ENCODE results near the gene MAPK12. TPM values are rescaled to one million over a fixed set of nuclear protein-coding genes. Genes with fewer than 3 reads are reported as not detected.
A peak's percentile ranks its signal among the peaks of the same experiment; 100 is the strongest.

The MAPK12 gene
- total RNA-seq, 1 donor from 2014 or later: 88.5 TPM

- no peak for TF ChIP-seq CTCF (IDR thresholded peaks at IDR 0.05; ENCODE audit: partially characterized antibody, unreplicated experiment)
- H3K27ac Mint-ChIP-seq (ENCODE audit: unreplicated experiment): no peak overlapping the region
These were observed 35.2 kb downstream of the MAPK12 start for GRCh38 chr22:50226063-50226874.

GRCh38 chr22:50225200-50225969 is 36.1 kb downstream of the MAPK12 start:
- H3K27me3 Mint-ChIP-seq (ENCODE audit: unreplicated experiment): peaks cover 11% of the 10 kb centered on the region
- no peak for TF ChIP-seq CTCF (IDR thresholded peaks at IDR 0.05; ENCODE audit: partially characterized antibody, unreplicated experiment)

More at GRCh38 chr22:50226063-50226874, 35.2 kb downstream of the MAPK12 start:
- H3K36me3 Mint-ChIP-seq (ENCODE audit: unreplicated experiment): no peaks in the 10 kb centered on the region
- H3K4me3 Mint-ChIP-seq (ENCODE audit: unreplicated experiment): no peak overlapping the region
- DNase-seq: peak; percentile 11
- peaks cover 1% of the 10 kb centered on the region for H3K4me1 Mint-ChIP-seq (ENCODE audit: low read depth, unreplicated experiment)
- peaks cover 9% of the 10 kb centered on the region for H3K27me3 Mint-ChIP-seq (ENCODE audit: unreplicated experiment)
- peaks cover 13% of the 10 kb centered on the region for H3K9me3 Mint-ChIP-seq (ENCODE audit: unreplicated experiment)

GRCh38 chr22:50224071-50224470 is 37.4 kb downstream of the MAPK12 start:
- H3K4me1 Mint-ChIP-seq (ENCODE audit: low read depth, unreplicated experiment): peaks cover 1% of the 10 kb centered on the region
- H3K9me3 Mint-ChIP-seq (ENCODE audit: unreplicated experiment): peaks cover 15% of the 10 kb centered on the region
- no peak for TF ChIP-seq CTCF (IDR thresholded peaks at IDR 0.05; ENCODE audit: partially characterized antibody, unreplicated experiment)
- no peak overlapping the region for H3K4me3 Mint-ChIP-seq (ENCODE audit: unreplicated experiment)
- no peaks in the 10 kb centered on the region for H3K36me3 Mint-ChIP-seq (ENCODE audit: unreplicated experiment)
- DNase-seq: peak; percentile 28
- no peak overlapping the region for H3K27ac Mint-ChIP-seq (ENCODE audit: unreplicated experiment)
- H3K27me3 Mint-ChIP-seq (ENCODE audit: unreplicated experiment): peaks cover 11% of the 10 kb centered on the region

More at GRCh38 chr22:50225200-50225969, 36.1 kb downstream of the MAPK12 start:
- peak; percentile 30 for DNase-seq
- peaks cover 15% of the 10 kb centered on the region for H3K9me3 Mint-ChIP-seq (ENCODE audit: unreplicated experiment)
- H3K27ac Mint-ChIP-seq (ENCODE audit: unreplicated experiment): no peak overlapping the region
- H3K36me3 Mint-ChIP-seq (ENCODE audit: unreplicated experiment): no peaks in the 10 kb centered on the region
- peaks cover 1% of the 10 kb centered on the region for H3K4me1 Mint-ChIP-seq (ENCODE audit: low read depth, unreplicated experiment)
- no peak overlapping the region for H3K4me3 Mint-ChIP-seq (ENCODE audit: unreplicated experiment)

- no peak overlapping the region for H3K4me3 Mint-ChIP-seq (ENCODE audit: unreplicated experiment)
- H3K9me3 Mint-ChIP-seq (ENCODE audit: unreplicated experiment): peaks cover 15% of the 10 kb centered on the region
- no peak overlapping the region for H3K27ac Mint-ChIP-seq (ENCODE audit: unreplicated experiment)
- H3K36me3 Mint-ChIP-seq (ENCODE audit: unreplicated experiment): no peaks in the 10 kb centered on the region
- H3K4me1 Mint-ChIP-seq (ENCODE audit: low read depth, unreplicated experiment): no peaks in the 10 kb centered on the region
- peaks cover 11% of the 10 kb centered on the region for H3K27me3 Mint-ChIP-seq (ENCODE audit: unreplicated experiment)
- TF ChIP-seq CTCF (IDR thresholded peaks at IDR 0.05; ENCODE audit: partially characterized antibody, unreplicated experiment): no peak
- no peak for DNase-seq
These were observed 39.0 kb downstream of the MAPK12 start for GRCh38 chr22:50222508-50222907.

Data from glutamatergic neuron (in vitro differentiated cells).